ENCODE measurements around the gene AP3S1. TPM values are rescaled to one million over a fixed set of nuclear protein-coding genes. Genes with fewer than 3 reads are reported as not detected.

Gene AP3S1
- total and polyA plus RNA-seq, 12 donors: 38.7 to 127 (median 72.9) TPM

GRCh38 chr5:115963566-115963965 lies 121.8 kb downstream of the AP3S1 start:
- intact Hi-C loops (cut with DNase I): no loop called here
- Histone ChIP-seq H3K9me3 (replicated peaks in 1 of 3) (no peaks in the 10 kb centered on the region), H3K36me3 (replicated peaks in 1 of 2) (no peaks in the 10 kb centered on the region), H3K27me3 (peaks cover 34% of the 10 kb centered on the region), H3K27ac (no peak overlapping the region), H3K4me1 (replicated peaks in 1 of 2) (peaks cover 11 to 14% of the 10 kb centered on the region in 2 donors), H3K4me3 (no peak overlapping the region)
- no peak for TF ChIP-seq POLR2A (IDR thresholded peaks at IDR 0.05)
- TF ChIP-seq CTCF (IDR thresholded peaks at IDR 0.05): no peak
- 24 to 29% (median 28%) methylated on average over 17 of the region's 17 CpGs for WGBS, 4 donors
- no peak for DNase-seq

Other genes starting within 250 kb of the AP3S1 start
- 1 to 10 TPM; 1.8 to 9.3 (median 4.4) TPM for gene TICAM2, start 239.5 kb upstream of the AP3S1 start, total RNA-seq
- 1 to 10 TPM; 2.3 to 2.7 (median 2.7) TPM for gene TICAM2, start 239.5 kb upstream of the AP3S1 start, polyA plus RNA-seq
- 100 to 1,000 TPM in 3 of 9 donors, 10 to 100 TPM in 6; 45.8 to 205 (median 89.9) TPM for gene TMED7, start 215.9 kb upstream of the AP3S1 start, total RNA-seq
- gene TMED7, start 215.9 kb upstream of the AP3S1 start, polyA plus RNA-seq: 100 to 1,000 TPM in 1 of 3 donors, 10 to 100 TPM in 1, 1 to 10 TPM in 1; 9.3 to 123 (median 13.5) TPM
- 10 to 100 TPM in 7 of 9 donors, 1 to 10 TPM in 2; 8.3 to 87.3 (median 20.5) TPM for gene CDO1, start 25.3 kb upstream of the AP3S1 start, total RNA-seq
- gene CDO1, start 25.3 kb upstream of the AP3S1 start, polyA plus RNA-seq: 10 to 100 TPM in 2 of 3 donors, 1 to 10 TPM in 1; 7.5 to 28.5 (median 14.0) TPM
- 10 to 100 TPM; 23.7 to 68.0 (median 42.3) TPM for gene ATG12, start 370 bp upstream of the AP3S1 start, total RNA-seq
- gene ATG12, start 370 bp upstream of the AP3S1 start, polyA plus RNA-seq: 10 to 100 TPM; 27.8 to 53.1 (median 33.4) TPM
- gene LVRN, start 120.5 kb downstream of the AP3S1 start, total RNA-seq: 1 to 10 TPM in 2 of 9 donors, under 1 TPM in 7; 0.19 to 3.1 (median 0.31) TPM
- 1 to 10 TPM in 1 of 3 donors, under 1 TPM in 2; 0.29 to 3.7 (median 0.72) TPM for gene LVRN, start 120.5 kb downstream of the AP3S1 start, polyA plus RNA-seq
- under 1 TPM in 1 of 9 donors, not detected in 8; 0.11 TPM for gene ARL14EPL, start 190.5 kb downstream of the AP3S1 start, total RNA-seq
- under 1 TPM in 1 of 3 donors, not detected in 2; 0.10 TPM for gene ARL14EPL, start 190.5 kb downstream of the AP3S1 start, polyA plus RNA-seq
- gene COMMD10, start 243.1 kb downstream of the AP3S1 start, total RNA-seq: 10 to 100 TPM; 27.7 to 69.4 (median 35.6) TPM
- gene COMMD10, start 243.1 kb downstream of the AP3S1 start, polyA plus RNA-seq: 10 to 100 TPM; 20.0 to 49.6 (median 22.6) TPM

Data from adrenal gland (tissue), 12 donors.